Brain microvascular endothelial cell (primary cell): Measurements from ENCODE around the gene REM2.

ENCODE experiments used
- DNase-seq: peaks from one replicate; pipeline ENCODE4 v3.0.0-alpha.2; 2020
- H3K27ac ChIP-seq: fragments of 250-450 bp; sonication (Bioruptor Pico); 2 replicates; pipeline ENCODE4 v1.5.1; 2020; ENCODE audit warnings: mild to moderate bottlenecking, moderate library complexity
- H3K27me3 ChIP-seq: fragments of 250-450 bp; sonication (Bioruptor Pico); replicated peaks from 2 replicates; pipeline ENCODE4 v1.5.1; 2020; ENCODE audit warnings: mild to moderate bottlenecking
- H3K36me3 ChIP-seq: fragments of 250-450 bp; sonication (Bioruptor Pico); replicated peaks from 2 replicates; pipeline ENCODE4 v1.5.1; 2020; ENCODE audit warnings: mild to moderate bottlenecking
- H3K4me3 ChIP-seq: 2 replicates; pipeline ENCODE4 v1.5.1; 2011; ENCODE audit warnings: low read depth, mild to moderate bottlenecking, control low read depth, low read length, moderate library complexity
- in situ Hi-C: cut with HindIII; loops from 2 replicates; pipeline ENCODE4 v1.10.0; 2017; ENCODE audit warnings: low sequenced_read_pairs, low pct_ligation_motif_present
- TF ChIP-seq, protein P1 (sequence below): IDR thresholded peaks from 2 replicates; pipeline ENCODE4 v1.5.1; 2011; ENCODE audit warnings: low read depth, mild to moderate bottlenecking, moderate library complexity, low read length, control low read depth, inconsistent platforms; ENCODE audit errors: missing control alignments

Gene REM2

GRCh38 chr14:22915886-22916521, 33.0 kb downstream of the REM2 start:
- no peak for DNase-seq
- H3K27ac ChIP-seq: no peak overlapping the region
- no peak overlapping the region for H3K4me3 ChIP-seq
- no peaks in the 10 kb centered on the region for H3K27me3 ChIP-seq
- H3K36me3 ChIP-seq: peaks cover 10% of the 10 kb centered on the region
- in situ Hi-C loops: no loop called here
- TF ChIP-seq, protein P1, sequence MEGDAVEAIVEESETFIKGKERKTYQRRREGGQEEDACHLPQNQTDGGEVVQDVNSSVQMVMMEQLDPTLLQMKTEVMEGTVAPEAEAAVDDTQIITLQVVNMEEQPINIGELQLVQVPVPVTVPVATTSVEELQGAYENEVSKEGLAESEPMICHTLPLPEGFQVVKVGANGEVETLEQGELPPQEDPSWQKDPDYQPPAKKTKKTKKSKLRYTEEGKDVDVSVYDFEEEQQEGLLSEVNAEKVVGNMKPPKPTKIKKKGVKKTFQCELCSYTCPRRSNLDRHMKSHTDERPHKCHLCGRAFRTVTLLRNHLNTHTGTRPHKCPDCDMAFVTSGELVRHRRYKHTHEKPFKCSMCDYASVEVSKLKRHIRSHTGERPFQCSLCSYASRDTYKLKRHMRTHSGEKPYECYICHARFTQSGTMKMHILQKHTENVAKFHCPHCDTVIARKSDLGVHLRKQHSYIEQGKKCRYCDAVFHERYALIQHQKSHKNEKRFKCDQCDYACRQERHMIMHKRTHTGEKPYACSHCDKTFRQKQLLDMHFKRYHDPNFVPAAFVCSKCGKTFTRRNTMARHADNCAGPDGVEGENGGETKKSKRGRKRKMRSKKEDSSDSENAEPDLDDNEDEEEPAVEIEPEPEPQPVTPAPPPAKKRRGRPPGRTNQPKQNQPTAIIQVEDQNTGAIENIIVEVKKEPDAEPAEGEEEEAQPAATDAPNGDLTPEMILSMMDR: no peak

GRCh38 chr14:22918804-22919600, 36.0 kb downstream of the REM2 start, which contains the start of gene RBM23:
Gene RBM23, minus strand, starts transcription at chr14:22919149.
- peak; percentile 100 for DNase-seq
- in situ Hi-C loops: no loop called here
- H3K36me3 ChIP-seq: peaks cover 34% of the 10 kb centered on the region
- peak within 1 kb of the TSS; percentile 98 for H3K27ac ChIP-seq
- H3K27me3 ChIP-seq: no peaks in the 10 kb centered on the region
- TF ChIP-seq, protein P1: no peak
- H3K4me3 ChIP-seq: peak within 1 kb of the TSS; percentile 93

DNA sequence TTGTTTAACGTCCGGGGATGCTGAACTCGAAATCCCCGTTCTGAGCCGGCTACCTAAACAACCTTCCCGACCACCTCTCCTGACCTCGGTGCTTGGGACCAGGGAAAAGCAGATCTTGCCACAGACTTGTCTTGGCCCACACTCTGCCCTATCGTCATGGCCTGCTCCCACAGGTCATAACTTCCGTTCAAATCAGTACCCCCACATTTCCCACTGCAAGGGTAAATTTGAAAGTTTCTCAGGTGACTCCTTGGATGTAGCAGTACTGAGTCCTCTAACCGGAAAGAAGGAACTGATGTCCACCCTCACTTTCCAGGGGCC, 36.5 kb downstream of the REM2 start:
- in situ Hi-C loops: no loop called here
- no peak for DNase-seq
- Histone ChIP-seq H3K27me3 (no peaks in the 10 kb centered on the region), H3K4me3 (peak overlapping the region; percentile 43), H3K36me3 (peaks cover 40% of the 10 kb centered on the region), H3K27ac (peak overlapping the region; percentile 56)
- TF ChIP-seq, protein P1: no peak

- in situ Hi-C loops: no loop called here
- Histone ChIP-seq H3K27me3 (no peaks in the 10 kb centered on the region), H3K36me3 (peaks cover 47% of the 10 kb centered on the region), H3K4me3 (no peak overlapping the region), H3K27ac (no peak overlapping the region)
- no peak for DNase-seq
- TF ChIP-seq, protein P1: no peak
Measured at GRCh38 chr14:22920697-22921096, 37.7 kb downstream of the REM2 start.

- H3K36me3 ChIP-seq: peaks cover 54% of the 10 kb centered on the region
- H3K27me3 ChIP-seq: no peaks in the 10 kb centered on the region
- TF ChIP-seq, protein P1: no peak
- no peak for DNase-seq
- no peak overlapping the region for H3K4me3 ChIP-seq
- H3K27ac ChIP-seq: no peak overlapping the region
- in situ Hi-C loops: no loop called here
Measured at GRCh38 chr14:22922294-22922693, 39.3 kb downstream of the REM2 start.

DNA sequence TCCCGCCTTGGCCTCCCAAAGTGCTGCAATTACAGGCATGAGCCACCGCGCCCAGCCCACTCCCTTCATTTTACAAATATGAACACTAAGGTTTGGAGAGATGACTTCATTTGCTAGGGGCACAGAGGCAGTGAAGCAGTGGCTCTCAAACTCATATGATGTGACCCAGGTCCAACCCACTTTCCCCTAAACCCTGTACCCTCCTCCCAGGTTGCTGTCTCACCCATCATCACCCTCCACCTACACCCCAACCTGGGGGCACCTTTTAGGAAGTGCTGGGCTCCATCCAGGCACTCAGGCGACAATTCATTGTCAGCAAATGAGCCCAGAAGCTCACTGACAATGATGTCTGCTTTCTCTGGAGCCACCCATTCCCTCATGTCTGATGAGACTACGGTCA, 40.7 kb downstream of the REM2 start:
- no peak overlapping the region for H3K27ac ChIP-seq
- H3K36me3 ChIP-seq: peaks cover 55% of the 10 kb centered on the region
- no peak for DNase-seq
- H3K4me3 ChIP-seq: no peak overlapping the region
- in situ Hi-C loops: no loop called here
- no peaks in the 10 kb centered on the region for H3K27me3 ChIP-seq
- TF ChIP-seq, protein P1: no peak
